ENCODE results near the gene ZBTB25. TPM values are rescaled to one million over a fixed set of nuclear protein-coding genes. Genes with fewer than 3 reads are reported as not detected.

The ZBTB25 gene
- total and polyA plus RNA-seq, 8 donors = 2.3 to 10.1 (median 3.6) TPM

GRCh38 chr14:64549016-64549415 is 45.4 kb upstream of the ZBTB25 start:
- Histone ChIP-seq H3K36me3 (no peaks in the 10 kb centered on the region), H3K27me3 (peaks cover 0 to 8% (median 8%) of the 10 kb centered on the region in 3 donors), H3K4me1 (peaks cover 0 to 36% (median 14%) of the 10 kb centered on the region in 4 donors), H3K9me3 (no peaks in the 10 kb centered on the region), H3K27ac (peak overlapping the region in 3 of 5 donors; percentile 70 to 84 (median 79)), H3K4me3 (no peak overlapping the region)
- no peak for DNase-seq
- WGBS, 5 donors = 85 to 95% (median 89%) methylated on average over 1 of the region's 1 CpG
- no peak for TF ChIP-seq POLR2AphosphoS5 (IDR thresholded peaks at IDR 0.05)
- TF ChIP-seq EP300 (IDR thresholded peaks at IDR 0.05) = no peak
- TF ChIP-seq CTCF (IDR thresholded peaks at IDR 0.05) = no peak
- intact Hi-C loops (cut with DNase I; ENCODE audit: low total_unique reads) = no loop called here

- peaks cover 3 to 56% (median 36%) of the 10 kb centered on the region in 4 donors for H3K4me1 ChIP-seq
- intact Hi-C loops (cut with DNase I; ENCODE audit: low total_unique reads) = no loop called here
- H3K27ac ChIP-seq = no peak overlapping the region
- no peaks in the 10 kb centered on the region for H3K36me3 ChIP-seq
- H3K9me3 ChIP-seq = peaks cover 0 to 9% (median 4%) of the 10 kb centered on the region in 4 donors
- peaks cover 0 to 21% (median 15%) of the 10 kb centered on the region in 3 donors for H3K27me3 ChIP-seq
- TF ChIP-seq CTCF (IDR thresholded peaks at IDR 0.05) (no peak), EP300 (IDR thresholded peaks at IDR 0.05) (no peak), POLR2AphosphoS5 (IDR thresholded peaks at IDR 0.05) (no peak)
- H3K4me3 ChIP-seq = peak overlapping the region in 1 of 4 donors; percentile 57
- DNase-seq = no peak
- WGBS, 5 donors = 61 to 79% (median 72%) methylated on average over 5 of the region's 5 CpGs
These were observed 41.1 kb upstream of the ZBTB25 start for GRCh38 chr14:64544607-64545312.

GRCh38 chr14:64542836-64543201 is 39.2 kb upstream of the ZBTB25 start:
- Histone ChIP-seq H3K36me3 (no peaks in the 10 kb centered on the region), H3K27ac (peak overlapping the region in 2 of 5 donors; percentile 25 to 39), H3K27me3 (peaks cover 0 to 19% (median 13%) of the 10 kb centered on the region in 3 donors), H3K4me1 (peaks cover 3 to 55% (median 36%) of the 10 kb centered on the region in 4 donors), H3K4me3 (peak overlapping the region; percentile 57 to 70 (median 67)), H3K9me3 (peaks cover 0 to 9% (median 4%) of the 10 kb centered on the region in 4 donors)
- DNase-seq = no peak
- intact Hi-C loops (cut with DNase I; ENCODE audit: low total_unique reads) = no loop called here
- TF ChIP-seq POLR2A (IDR thresholded peaks at IDR 0.05) (no peak), CTCF (IDR thresholded peaks at IDR 0.05) (no peak), EP300 (IDR thresholded peaks at IDR 0.05) (no peak), POLR2AphosphoS5 (IDR thresholded peaks at IDR 0.05) (no peak)
- 17 to 36% (median 32%) methylated on average over 4 of the region's 4 CpGs for WGBS, 5 donors

GRCh38 chr14:64541972-64542835 is 38.6 kb upstream of the ZBTB25 start:
- Histone ChIP-seq H3K27me3 (peaks cover 0 to 19% (median 13%) of the 10 kb centered on the region in 3 donors), H3K27ac (peak overlapping the region in 2 of 5 donors; percentile 25 to 39), H3K36me3 (no peaks in the 10 kb centered on the region), H3K9me3 (peaks cover 0 to 9% (median 4%) of the 10 kb centered on the region in 4 donors), H3K4me3 (peak overlapping the region; percentile 57 to 70 (median 67)), H3K4me1 (peaks cover 3 to 55% (median 36%) of the 10 kb centered on the region in 4 donors)
- DNase-seq = peak in 1 of 2 donors; percentile 36
- TF ChIP-seq POLR2AphosphoS5 (IDR thresholded peaks at IDR 0.05) (no peak), POLR2A (IDR thresholded peaks at IDR 0.05) (no peak), EP300 (IDR thresholded peaks at IDR 0.05) (no peak), CTCF (IDR thresholded peaks at IDR 0.05) (no peak)
- intact Hi-C loops (cut with DNase I; ENCODE audit: low total_unique reads) = no loop called here
- 9 to 12% (median 12%) methylated on average over 53 to 61 of the region's 61 CpGs for WGBS, 5 donors
